ENCODE measurements around the gene RGS11. TPM values are rescaled to one million over a fixed set of nuclear protein-coding genes. Genes with fewer than 3 reads are reported as not detected.
"Not testable (repeated sequence)": the region's sequence is repeated elsewhere in the genome, so short reads cannot be mapped to it uniquely, and the experiment has no call there.

Gene RGS11
- total and polyA plus RNA-seq, 9 of the 15 experiments (the other 6 are each of a cell fraction or from before 2014, with no cell fraction given) = not detected

DNA sequence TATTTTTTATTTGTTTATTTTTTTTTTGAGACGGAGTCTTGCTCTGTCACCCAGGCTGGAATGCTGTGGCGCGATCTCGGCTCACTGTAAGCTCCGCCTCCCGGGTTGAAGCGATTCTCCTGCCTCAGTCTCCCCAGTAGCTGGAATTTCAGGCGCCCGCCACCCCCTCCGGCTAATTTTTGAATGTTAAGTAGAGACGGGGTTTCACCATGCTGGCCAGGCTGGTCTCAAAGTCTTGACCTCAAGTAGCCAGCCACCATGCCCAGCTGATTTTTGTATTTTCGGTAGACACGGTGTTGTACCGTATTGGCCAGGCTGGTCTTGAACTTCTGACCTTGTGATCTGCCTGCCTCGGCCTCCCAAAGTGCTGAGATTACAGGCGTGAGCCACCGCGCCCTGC is 45.4 kb downstream of the RGS11 start:
- FAIRE-seq; ATAC-seq; H3K9ac ChIP-seq (ENCODE audit: insufficient read depth in 1 of 2, low read depth in 2 of 2, low read length in 2 of 2); in situ Hi-C loops (cut with MboI); CTCF ChIA-PET (ENCODE audit: low intra/inter-chr PET ratio); POLR2A ChIA-PET; H3K4me2 ChIP-seq (ENCODE audit: insufficient read depth, low read length); H2AFZ ChIP-seq (ENCODE audit: low read depth, low read length); intact Hi-C loops (cut with micrococcal nuclease); BruUV-seq (replicated peaks); H3K27ac ChIP-seq (ENCODE audit: extremely low read depth, low read depth, low read length); H3K4me3 ChIP-seq; H3K9me3 ChIP-seq (replicated peaks; ENCODE audit: control insufficient read depth, insufficient read depth, low read depth, low read length); H4K20me1 ChIP-seq (replicated peaks; ENCODE audit: control insufficient read depth, insufficient read depth, low read length); DNase-seq (ENCODE audit: extremely low read depth in 1 of 4, low spot score in 3 of 4); H3K27me3 ChIP-seq (ENCODE audit: control insufficient read depth in 2 of 2, insufficient read depth in 2 of 2, low read length in 2 of 2); H3K9me1 ChIP-seq (ENCODE audit: control insufficient read depth, insufficient read depth, low read length): not testable (repeated sequence)
- Histone ChIP-seq H3K79me2 (ENCODE audit: control insufficient read depth, insufficient read depth, low read length) (peaks cover 43% of the 10 kb centered on the region), H3K4me1 (replicated peaks in 1 of 2; ENCODE audit: control insufficient read depth in 2 of 2, insufficient read depth in 2 of 2, low read length in 2 of 2) (peaks cover 6 to 32% of the 10 kb centered on the region in 2 experiments; a peak in 4 of 5 replicates), H3K36me3 (ENCODE audit: control insufficient read depth, insufficient read depth, low read length) (peaks cover 27% of the 10 kb centered on the region)
- WGBS (ENCODE audit: insufficient coverage, low coverage, missing lambda C conversion rate) = 76% methylated on average over 18 of the region's 18 CpGs

DNA sequence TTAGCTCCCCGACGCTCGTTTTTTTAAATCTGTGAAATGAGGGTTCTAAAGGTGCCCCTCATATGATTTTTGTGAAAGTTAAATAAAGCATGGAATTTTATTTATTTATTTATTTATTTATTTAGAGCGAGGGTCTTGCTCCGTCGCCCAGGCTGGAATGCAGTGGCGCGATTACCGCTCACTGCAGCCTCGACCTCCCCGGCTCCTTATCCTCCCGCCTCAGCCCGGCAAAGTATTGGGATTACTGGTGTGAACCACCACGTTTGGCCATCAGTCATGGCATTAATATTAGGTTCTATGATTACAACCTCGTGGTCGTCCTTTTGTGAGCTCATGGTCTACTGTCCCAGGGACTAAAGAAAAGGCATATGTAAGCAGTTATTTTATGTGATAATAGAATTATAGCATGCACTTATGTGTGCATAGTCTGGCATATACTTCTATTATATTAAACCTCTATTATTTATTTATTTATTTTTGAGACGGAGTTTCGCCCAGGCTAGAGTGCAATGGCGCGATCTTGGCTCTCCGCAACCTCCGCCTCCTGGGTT is 45.9 kb downstream of the RGS11 start:
- peak overlapping the region; percentile 97 for H2AFZ ChIP-seq (ENCODE audit: low read depth, low read length)
- ChIA-PET CTCF (ENCODE audit: low intra/inter-chr PET ratio) (no interaction called here), POLR2A (interaction anchor here (0.9 to 2.4 kb wide), 5 partner anchors 10 to 19 kb away, joined by 3 to 9 read pairs (median 5); no protein-coding TSS in a partner anchor)
- H3K79me2 ChIP-seq (ENCODE audit: control insufficient read depth, insufficient read depth, low read length) = peaks cover 40% of the 10 kb centered on the region
- FAIRE-seq = no peak
- peak overlapping the region; percentile 93 for H3K4me2 ChIP-seq (ENCODE audit: insufficient read depth, low read length)
- H3K9ac ChIP-seq (ENCODE audit: insufficient read depth in 1 of 2, low read depth in 2 of 2, low read length in 2 of 2) = peak overlapping the region; percentile 29 to 88; a peak in 3 of 4 replicates
- no peak for ATAC-seq
- no peaks in the 10 kb centered on the region for H3K9me3 ChIP-seq (replicated peaks; ENCODE audit: control insufficient read depth, insufficient read depth, low read depth, low read length)
- H3K36me3 ChIP-seq (ENCODE audit: control insufficient read depth, insufficient read depth, low read length) = peaks cover 30% of the 10 kb centered on the region
- no peak for DNase-seq (ENCODE audit: extremely low read depth in 1 of 4, low spot score in 3 of 4)
- intact Hi-C loops (cut with micrococcal nuclease) (no loop called here), in situ Hi-C loops (cut with MboI) (no loop called here)
- H3K9me1 ChIP-seq (ENCODE audit: control insufficient read depth, insufficient read depth, low read length) = no peaks in the 10 kb centered on the region
- no peaks in the 10 kb centered on the region for H3K27me3 ChIP-seq (ENCODE audit: control insufficient read depth in 2 of 2, insufficient read depth in 2 of 2, low read length in 2 of 2)
- no TSS peak for BruUV-seq (replicated peaks)
- peaks cover 8% of the 10 kb centered on the region; the same call in 1 of the 2 replicates for H4K20me1 ChIP-seq (replicated peaks; ENCODE audit: control insufficient read depth, insufficient read depth, low read length)
- 61% methylated on average over 22 of the region's 22 CpGs for WGBS (ENCODE audit: insufficient coverage, low coverage, missing lambda C conversion rate)
- H3K27ac ChIP-seq (ENCODE audit: extremely low read depth, low read depth, low read length) = peak overlapping the region; percentile 92; the same call in 2 of the 3 replicates
- peaks cover 6 to 27% of the 10 kb centered on the region in 2 experiments; a peak in 4 of 5 replicates for H3K4me1 ChIP-seq (replicated peaks in 1 of 2; ENCODE audit: control insufficient read depth in 2 of 2, insufficient read depth in 2 of 2, low read length in 2 of 2)
- H3K4me3 ChIP-seq = peak overlapping the region; percentile 79
- TF ChIP-seq ZNF644 (tag; IDR thresholded peaks at IDR 0.05; ENCODE audit: low read depth) = no peak
- TF ChIP-seq, protein P1, sequence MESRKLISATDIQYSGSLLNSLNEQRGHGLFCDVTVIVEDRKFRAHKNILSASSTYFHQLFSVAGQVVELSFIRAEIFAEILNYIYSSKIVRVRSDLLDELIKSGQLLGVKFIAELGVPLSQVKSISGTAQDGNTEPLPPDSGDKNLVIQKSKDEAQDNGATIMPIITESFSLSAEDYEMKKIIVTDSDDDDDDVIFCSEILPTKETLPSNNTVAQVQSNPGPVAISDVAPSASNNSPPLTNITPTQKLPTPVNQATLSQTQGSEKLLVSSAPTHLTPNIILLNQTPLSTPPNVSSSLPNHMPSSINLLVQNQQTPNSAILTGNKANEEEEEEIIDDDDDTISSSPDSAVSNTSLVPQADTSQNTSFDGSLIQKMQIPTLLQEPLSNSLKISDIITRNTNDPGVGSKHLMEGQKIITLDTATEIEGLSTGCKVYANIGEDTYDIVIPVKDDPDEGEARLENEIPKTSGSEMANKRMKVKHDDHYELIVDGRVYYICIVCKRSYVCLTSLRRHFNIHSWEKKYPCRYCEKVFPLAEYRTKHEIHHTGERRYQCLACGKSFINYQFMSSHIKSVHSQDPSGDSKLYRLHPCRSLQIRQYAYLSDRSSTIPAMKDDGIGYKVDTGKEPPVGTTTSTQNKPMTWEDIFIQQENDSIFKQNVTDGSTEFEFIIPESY (CRISPR knock-in tag; IDR thresholded peaks at IDR 0.05) = peak; percentile 82
- TF ChIP-seq ATF1 (CRISPR knock-in tag; IDR thresholded peaks at IDR 0.05) = no peak
- no peak for TF ChIP-seq ATF1 (tag; IDR thresholded peaks at IDR 0.05)
- TF ChIP-seq ZNF316 (IDR thresholded peaks at IDR 0.05) = peak; percentile 58
- TF ChIP-seq, protein P2, sequence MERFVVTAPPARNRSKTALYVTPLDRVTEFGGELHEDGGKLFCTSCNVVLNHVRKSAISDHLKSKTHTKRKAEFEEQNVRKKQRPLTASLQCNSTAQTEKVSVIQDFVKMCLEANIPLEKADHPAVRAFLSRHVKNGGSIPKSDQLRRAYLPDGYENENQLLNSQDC (CRISPR knock-in tag; IDR thresholded peaks at IDR 0.05) = no peak
- TF ChIP-seq, protein P3, sequence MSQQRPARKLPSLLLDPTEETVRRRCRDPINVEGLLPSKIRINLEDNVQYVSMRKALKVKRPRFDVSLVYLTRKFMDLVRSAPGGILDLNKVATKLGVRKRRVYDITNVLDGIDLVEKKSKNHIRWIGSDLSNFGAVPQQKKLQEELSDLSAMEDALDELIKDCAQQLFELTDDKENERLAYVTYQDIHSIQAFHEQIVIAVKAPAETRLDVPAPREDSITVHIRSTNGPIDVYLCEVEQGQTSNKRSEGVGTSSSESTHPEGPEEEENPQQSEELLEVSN (IDR thresholded peaks at IDR 0.05; ENCODE audit: borderline replicate concordance in 1 of 2, extremely low read depth in 1 of 2, insufficient read depth in 1 of 2, insufficient read length in 1 of 2, low read depth in 1 of 2, low read length in 1 of 2, poor library complexity in 1 of 2, severe bottlenecking in 1 of 2) = peak in 1 of 2 experiments; percentile 10
- TF ChIP-seq, protein P4, sequence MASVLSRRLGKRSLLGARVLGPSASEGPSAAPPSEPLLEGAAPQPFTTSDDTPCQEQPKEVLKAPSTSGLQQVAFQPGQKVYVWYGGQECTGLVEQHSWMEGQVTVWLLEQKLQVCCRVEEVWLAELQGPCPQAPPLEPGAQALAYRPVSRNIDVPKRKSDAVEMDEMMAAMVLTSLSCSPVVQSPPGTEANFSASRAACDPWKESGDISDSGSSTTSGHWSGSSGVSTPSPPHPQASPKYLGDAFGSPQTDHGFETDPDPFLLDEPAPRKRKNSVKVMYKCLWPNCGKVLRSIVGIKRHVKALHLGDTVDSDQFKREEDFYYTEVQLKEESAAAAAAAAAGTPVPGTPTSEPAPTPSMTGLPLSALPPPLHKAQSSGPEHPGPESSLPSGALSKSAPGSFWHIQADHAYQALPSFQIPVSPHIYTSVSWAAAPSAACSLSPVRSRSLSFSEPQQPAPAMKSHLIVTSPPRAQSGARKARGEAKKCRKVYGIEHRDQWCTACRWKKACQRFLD (CRISPR knock-in tag; IDR thresholded peaks at IDR 0.05) = peak; percentile 5; the same call in 1 of the 2 replicates
